ENCODE data around the gene TSC22D4. TPM values are rescaled to one million over a fixed set of nuclear protein-coding genes. Genes with fewer than 3 reads are reported as not detected.

Gene TSC22D4
- polyA plus RNA-seq, 2 of the 4 experiments (the other 2 are of a cell fraction) = 7.9 to 28.9 TPM

DNA sequence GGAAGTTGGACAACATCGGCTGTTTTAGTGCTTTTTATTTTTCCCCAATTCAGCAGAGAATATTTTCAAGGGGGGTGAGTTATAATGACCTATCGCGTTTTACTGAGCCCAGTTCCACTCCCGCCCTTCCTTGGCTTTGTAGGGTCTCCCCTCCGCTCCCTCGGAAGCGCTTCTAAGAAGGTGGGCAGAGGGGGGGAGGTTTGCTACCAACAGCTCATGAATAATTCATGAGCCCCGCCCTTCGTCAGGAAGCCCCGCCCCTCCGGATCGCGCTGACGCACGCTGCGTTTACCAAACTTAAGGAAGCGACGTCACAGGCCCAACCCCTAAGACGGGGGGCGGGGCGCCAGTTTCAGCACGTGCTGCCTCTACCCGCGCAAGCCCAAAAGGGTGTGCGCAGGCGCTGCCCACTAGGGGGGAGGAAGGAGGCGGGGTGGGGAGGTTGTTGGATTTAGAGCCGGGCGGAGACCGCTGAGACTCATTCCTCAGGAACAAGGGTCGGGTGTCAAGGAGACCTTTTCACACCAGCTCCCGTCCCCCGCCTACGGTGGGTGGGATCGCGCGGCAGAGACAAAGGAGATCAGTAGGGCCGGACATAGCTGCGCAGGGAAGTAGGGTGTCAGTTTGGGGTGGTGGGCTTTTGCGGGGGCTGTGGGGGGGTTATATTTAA, 49.9 kb downstream of the TSC22D4 start:
- POLR2A ChIA-PET = interaction anchor here (0.5 to 2.8 kb wide), 48 partner anchors 8 to 1538 kb away, joined by 3 to 23 read pairs (median 6); partner anchors contain the start of genes AGFG2, BUD31, COPS6 and FBXO24
- Histone ChIP-seq H3K4me1 (peaks cover 26% of the 10 kb centered on the region; the same call in 2 of the 3 replicates), H3K4me3 (peak overlapping the region; percentile 86), H3K27ac (peak overlapping the region; percentile 93 to 100), H3K4me2 (peak overlapping the region; percentile 88), H3K9me3 (peaks cover 5% of the 10 kb centered on the region; the same call in 1 of the 3 replicates)
- ATAC-seq = peak; percentile 63 to 73
- peak; percentile 93 to 100 for DNase-seq (ENCODE audit: low read depth in 1 of 2, low spot score in 1 of 2)
- FAIRE-seq = peak; percentile 28
- 1% methylated on average over 20 of the region's 40 CpGs for WGBS (ENCODE audit: missing lambda C conversion rate)
- CTCF ChIA-PET = interaction anchor here (1.0 to 1.8 kb wide), 5 partner anchors 11 to 54 kb away, joined by 3 to 7 read pairs (median 3); no protein-coding TSS in a partner anchor
- 0 out of 2 replicates have a peak, but pooled peaks have one; percentile 69 for TF ChIP-seq TP53 (CRISPR knock-in tag; IDR thresholded peaks at IDR 0.05)
- TF ChIP-seq, protein P1, sequence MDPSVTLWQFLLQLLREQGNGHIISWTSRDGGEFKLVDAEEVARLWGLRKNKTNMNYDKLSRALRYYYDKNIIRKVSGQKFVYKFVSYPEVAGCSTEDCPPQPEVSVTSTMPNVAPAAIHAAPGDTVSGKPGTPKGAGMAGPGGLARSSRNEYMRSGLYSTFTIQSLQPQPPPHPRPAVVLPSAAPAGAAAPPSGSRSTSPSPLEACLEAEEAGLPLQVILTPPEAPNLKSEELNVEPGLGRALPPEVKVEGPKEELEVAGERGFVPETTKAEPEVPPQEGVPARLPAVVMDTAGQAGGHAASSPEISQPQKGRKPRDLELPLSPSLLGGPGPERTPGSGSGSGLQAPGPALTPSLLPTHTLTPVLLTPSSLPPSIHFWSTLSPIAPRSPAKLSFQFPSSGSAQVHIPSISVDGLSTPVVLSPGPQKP (IDR thresholded peaks at IDR 0.05; ENCODE audit: low read depth, low read length) = no peak
- TF ChIP-seq, protein P2, sequence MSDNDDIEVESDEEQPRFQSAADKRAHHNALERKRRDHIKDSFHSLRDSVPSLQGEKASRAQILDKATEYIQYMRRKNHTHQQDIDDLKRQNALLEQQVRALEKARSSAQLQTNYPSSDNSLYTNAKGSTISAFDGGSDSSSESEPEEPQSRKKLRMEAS (IDR thresholded peaks at IDR 0.05) = peak; percentile 97
- TF ChIP-seq HOXB13 (CRISPR knock-in tag; IDR thresholded peaks at IDR 0.05; ENCODE audit: low read depth) = no peak
- TF ChIP-seq JUNB (IDR thresholded peaks at IDR 0.05) = no peak
- TF ChIP-seq, protein P3, sequence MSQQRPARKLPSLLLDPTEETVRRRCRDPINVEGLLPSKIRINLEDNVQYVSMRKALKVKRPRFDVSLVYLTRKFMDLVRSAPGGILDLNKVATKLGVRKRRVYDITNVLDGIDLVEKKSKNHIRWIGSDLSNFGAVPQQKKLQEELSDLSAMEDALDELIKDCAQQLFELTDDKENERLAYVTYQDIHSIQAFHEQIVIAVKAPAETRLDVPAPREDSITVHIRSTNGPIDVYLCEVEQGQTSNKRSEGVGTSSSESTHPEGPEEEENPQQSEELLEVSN (IDR thresholded peaks at IDR 0.05; ENCODE audit: borderline replicate concordance, low read depth) = peak; percentile 95
- TF ChIP-seq GATA3 (IDR thresholded peaks at IDR 0.05; ENCODE audit: borderline replicate concordance) = peak; percentile 47; the same call in 1 of the 2 replicates
- no peak for TF ChIP-seq RAD21 (conservative IDR thresholded peaks at IDR 0.05 in 1 of 2, IDR thresholded peaks at IDR 0.05 in 1 of 2)
- no peak for TF ChIP-seq EHF (CRISPR knock-in tag; IDR thresholded peaks at IDR 0.05)
- no peak; the same call in none of the 2 replicates for TF ChIP-seq FOSB (CRISPR knock-in tag; IDR thresholded peaks at IDR 0.05)
- TF ChIP-seq RCOR1 (IDR thresholded peaks at IDR 0.05; ENCODE audit: low read depth, low read length) = no peak
- peak; percentile 98 for TF ChIP-seq MYC (IDR thresholded peaks at IDR 0.05; ENCODE audit: borderline replicate concordance, low read length)
- no peak for TF ChIP-seq CBX8 (IDR thresholded peaks at IDR 0.05)
- TF ChIP-seq, protein P4, sequence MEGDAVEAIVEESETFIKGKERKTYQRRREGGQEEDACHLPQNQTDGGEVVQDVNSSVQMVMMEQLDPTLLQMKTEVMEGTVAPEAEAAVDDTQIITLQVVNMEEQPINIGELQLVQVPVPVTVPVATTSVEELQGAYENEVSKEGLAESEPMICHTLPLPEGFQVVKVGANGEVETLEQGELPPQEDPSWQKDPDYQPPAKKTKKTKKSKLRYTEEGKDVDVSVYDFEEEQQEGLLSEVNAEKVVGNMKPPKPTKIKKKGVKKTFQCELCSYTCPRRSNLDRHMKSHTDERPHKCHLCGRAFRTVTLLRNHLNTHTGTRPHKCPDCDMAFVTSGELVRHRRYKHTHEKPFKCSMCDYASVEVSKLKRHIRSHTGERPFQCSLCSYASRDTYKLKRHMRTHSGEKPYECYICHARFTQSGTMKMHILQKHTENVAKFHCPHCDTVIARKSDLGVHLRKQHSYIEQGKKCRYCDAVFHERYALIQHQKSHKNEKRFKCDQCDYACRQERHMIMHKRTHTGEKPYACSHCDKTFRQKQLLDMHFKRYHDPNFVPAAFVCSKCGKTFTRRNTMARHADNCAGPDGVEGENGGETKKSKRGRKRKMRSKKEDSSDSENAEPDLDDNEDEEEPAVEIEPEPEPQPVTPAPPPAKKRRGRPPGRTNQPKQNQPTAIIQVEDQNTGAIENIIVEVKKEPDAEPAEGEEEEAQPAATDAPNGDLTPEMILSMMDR (IDR thresholded peaks at IDR 0.05) = no peak
- TF ChIP-seq POLR2AphosphoS2 (conservative IDR thresholded peaks at IDR 0.05; ENCODE audit: low read length) = no peak
- TF ChIP-seq, protein P5, sequence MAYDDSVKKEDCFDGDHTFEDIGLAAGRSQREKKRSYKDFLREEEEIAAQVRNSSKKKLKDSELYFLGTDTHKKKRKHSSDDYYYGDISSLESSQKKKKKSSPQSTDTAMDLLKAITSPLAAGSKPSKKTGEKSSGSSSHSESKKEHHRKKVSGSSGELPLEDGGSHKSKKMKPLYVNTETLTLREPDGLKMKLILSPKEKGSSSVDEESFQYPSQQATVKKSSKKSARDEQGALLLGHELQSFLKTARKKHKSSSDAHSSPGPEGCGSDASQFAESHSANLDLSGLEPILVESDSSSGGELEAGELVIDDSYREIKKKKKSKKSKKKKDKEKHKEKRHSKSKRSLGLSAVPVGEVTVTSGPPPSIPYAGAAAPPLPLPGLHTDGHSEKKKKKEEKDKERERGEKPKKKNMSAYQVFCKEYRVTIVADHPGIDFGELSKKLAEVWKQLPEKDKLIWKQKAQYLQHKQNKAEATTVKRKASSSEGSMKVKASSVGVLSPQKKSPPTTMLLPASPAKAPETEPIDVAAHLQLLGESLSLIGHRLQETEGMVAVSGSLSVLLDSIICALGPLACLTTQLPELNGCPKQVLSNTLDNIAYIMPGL (CRISPR knock-in tag; IDR thresholded peaks at IDR 0.05; ENCODE audit: borderline replicate concordance) = peak; percentile 74; the same call in 1 of the 2 replicates
- no peak for TF ChIP-seq CHD4 (IDR thresholded peaks at IDR 0.05; ENCODE audit: borderline replicate concordance)
- TF ChIP-seq POLR2A (IDR thresholded peaks at IDR 0.05; ENCODE audit: low read length) = peak; percentile 93
- peak; percentile 92; the same call in 1 of the 2 replicates for TF ChIP-seq RARB (CRISPR knock-in tag; IDR thresholded peaks at IDR 0.05)
- no peak for TF ChIP-seq KDM5A (IDR thresholded peaks at IDR 0.05)
- TF ChIP-seq, protein P6, sequence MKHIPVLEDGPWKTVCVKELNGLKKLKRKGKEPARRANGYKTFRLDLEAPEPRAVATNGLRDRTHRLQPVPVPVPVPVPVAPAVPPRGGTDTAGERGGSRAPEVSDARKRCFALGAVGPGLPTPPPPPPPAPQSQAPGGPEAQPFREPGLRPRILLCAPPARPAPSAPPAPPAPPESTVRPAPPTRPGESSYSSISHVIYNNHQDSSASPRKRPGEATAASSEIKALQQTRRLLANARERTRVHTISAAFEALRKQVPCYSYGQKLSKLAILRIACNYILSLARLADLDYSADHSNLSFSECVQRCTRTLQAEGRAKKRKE (CRISPR knock-in tag; IDR thresholded peaks at IDR 0.05; ENCODE audit: low read depth) = no peak
- TF ChIP-seq ZC3H11A (IDR thresholded peaks at IDR 0.05) = no peak
- no peak for TF ChIP-seq CBX2 (IDR thresholded peaks at IDR 0.05; ENCODE audit: borderline replicate concordance, low read depth)
- no peak for TF ChIP-seq ZFP36 (IDR thresholded peaks at IDR 0.05; ENCODE audit: borderline replicate concordance, partially characterized antibody)
- 0 out of 2 replicates have a peak, but pooled peaks have one; percentile 32 for TF ChIP-seq HOXB5 (CRISPR knock-in tag; IDR thresholded peaks at IDR 0.05)
- TF ChIP-seq NPAS2 (CRISPR knock-in tag; IDR thresholded peaks at IDR 0.05; ENCODE audit: borderline replicate concordance) = no peak
- TF ChIP-seq, protein P7, sequence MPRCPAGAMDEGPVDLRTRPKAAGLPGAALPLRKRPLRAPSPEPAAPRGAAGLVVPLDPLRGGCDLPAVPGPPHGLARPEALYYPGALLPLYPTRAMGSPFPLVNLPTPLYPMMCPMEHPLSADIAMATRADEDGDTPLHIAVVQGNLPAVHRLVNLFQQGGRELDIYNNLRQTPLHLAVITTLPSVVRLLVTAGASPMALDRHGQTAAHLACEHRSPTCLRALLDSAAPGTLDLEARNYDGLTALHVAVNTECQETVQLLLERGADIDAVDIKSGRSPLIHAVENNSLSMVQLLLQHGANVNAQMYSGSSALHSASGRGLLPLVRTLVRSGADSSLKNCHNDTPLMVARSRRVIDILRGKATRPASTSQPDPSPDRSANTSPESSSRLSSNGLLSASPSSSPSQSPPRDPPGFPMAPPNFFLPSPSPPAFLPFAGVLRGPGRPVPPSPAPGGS (IDR thresholded peaks at IDR 0.05) = peak; percentile 51; the same call in 1 of the 3 replicates
- no peak for TF ChIP-seq SREBF2 (IDR thresholded peaks at IDR 0.05)
- peak; percentile 44; the same call in 1 of the 2 replicates for TF ChIP-seq PHF8 (IDR thresholded peaks at IDR 0.05; ENCODE audit: borderline replicate concordance, low read depth)
- TF ChIP-seq KDM1A (IDR thresholded peaks at IDR 0.05; ENCODE audit: low read depth) = no peak
- no peak for TF ChIP-seq TFCP2L1 (CRISPR knock-in tag; IDR thresholded peaks at IDR 0.05)
- TF ChIP-seq NFE2L2 (conservative IDR thresholded peaks at IDR 0.05; ENCODE audit: low read length) = no peak; the same call in 1 of the 2 replicates

All from A549 (cell line).